Endothelial cell of umbilical vein (primary cell): ENCODE results near the gene SMARCC2.

Experiments used
- MYC ChIP-seq: IDR thresholded peaks from one replicate; pipeline ENCODE4 v1.6.1; 2011; ENCODE audit warnings: mild to moderate bottlenecking, low read depth, low read length
- POLR2A ChIP-seq: IDR thresholded peaks from 2 replicates; pipeline ENCODE4 v1.6.1; 2012; ENCODE audit warnings: low read depth, mild to moderate bottlenecking, control low read depth, low read length
- POLR2AphosphoS5 ChIP-seq: IDR thresholded peaks from 2 replicates; pipeline ENCODE4 v1.6.1; 2012; ENCODE audit warnings: low read depth, mild to moderate bottlenecking, control low read depth, low read length, moderate library complexity; ENCODE audit not compliant: insufficient read depth
- TF ChIP-seq, protein P1 (sequence below), 2 donors: IDR thresholded peaks; 1 replicate in 1 of 2; 2 replicates in 1 of 2; pipeline ENCODE4 v1.5.1; 2011; ENCODE audit warnings: low read length in 2 of 2, mild to moderate bottlenecking in 2 of 2, moderate library complexity in 2 of 2, control low read depth in 1 of 2, inconsistent platforms in 1 of 2, low read depth in 1 of 2; ENCODE audit not compliant: insufficient read depth in 1 of 2; ENCODE audit errors: extremely low read depth in 1 of 2

- TF ChIP-seq MYC, result no peak
- TF ChIP-seq, protein P1, sequence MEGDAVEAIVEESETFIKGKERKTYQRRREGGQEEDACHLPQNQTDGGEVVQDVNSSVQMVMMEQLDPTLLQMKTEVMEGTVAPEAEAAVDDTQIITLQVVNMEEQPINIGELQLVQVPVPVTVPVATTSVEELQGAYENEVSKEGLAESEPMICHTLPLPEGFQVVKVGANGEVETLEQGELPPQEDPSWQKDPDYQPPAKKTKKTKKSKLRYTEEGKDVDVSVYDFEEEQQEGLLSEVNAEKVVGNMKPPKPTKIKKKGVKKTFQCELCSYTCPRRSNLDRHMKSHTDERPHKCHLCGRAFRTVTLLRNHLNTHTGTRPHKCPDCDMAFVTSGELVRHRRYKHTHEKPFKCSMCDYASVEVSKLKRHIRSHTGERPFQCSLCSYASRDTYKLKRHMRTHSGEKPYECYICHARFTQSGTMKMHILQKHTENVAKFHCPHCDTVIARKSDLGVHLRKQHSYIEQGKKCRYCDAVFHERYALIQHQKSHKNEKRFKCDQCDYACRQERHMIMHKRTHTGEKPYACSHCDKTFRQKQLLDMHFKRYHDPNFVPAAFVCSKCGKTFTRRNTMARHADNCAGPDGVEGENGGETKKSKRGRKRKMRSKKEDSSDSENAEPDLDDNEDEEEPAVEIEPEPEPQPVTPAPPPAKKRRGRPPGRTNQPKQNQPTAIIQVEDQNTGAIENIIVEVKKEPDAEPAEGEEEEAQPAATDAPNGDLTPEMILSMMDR (IDR thresholded peaks at IDR 0.05; ENCODE audit: extremely low read depth in 1 of 2, insufficient read depth in 1 of 2, low read depth in 1 of 2, low read length in 2 of 2), result no peak
- no peak for TF ChIP-seq POLR2AphosphoS5
- TF ChIP-seq POLR2A, result no peak
Observed at GRCh38 chr12:56236091-56236490, 46.8 kb upstream of the SMARCC2 start.
